OCI-LY3 (cell line): ENCODE data around the gene TEX19.

Experiments
- EZH2phosphoT487 ChIP-seq: fragments of 200-600 bp; shearing (Covaris generic); IDR thresholded peaks from 2 replicates; pipeline ENCODE4 v1.6.1; 2018; ENCODE audit warnings: antibody characterized with exemption, mixed run types, low read depth
- TF ChIP-seq, protein P1 (sequence below): fragments of 200-600, 300-600 bp; sonication (generic); IDR thresholded peaks from 2 replicates; pipeline ENCODE4 v1.5.1; 2014; ENCODE audit warnings: antibody characterized with exemption, low read length, low read depth

DNA sequence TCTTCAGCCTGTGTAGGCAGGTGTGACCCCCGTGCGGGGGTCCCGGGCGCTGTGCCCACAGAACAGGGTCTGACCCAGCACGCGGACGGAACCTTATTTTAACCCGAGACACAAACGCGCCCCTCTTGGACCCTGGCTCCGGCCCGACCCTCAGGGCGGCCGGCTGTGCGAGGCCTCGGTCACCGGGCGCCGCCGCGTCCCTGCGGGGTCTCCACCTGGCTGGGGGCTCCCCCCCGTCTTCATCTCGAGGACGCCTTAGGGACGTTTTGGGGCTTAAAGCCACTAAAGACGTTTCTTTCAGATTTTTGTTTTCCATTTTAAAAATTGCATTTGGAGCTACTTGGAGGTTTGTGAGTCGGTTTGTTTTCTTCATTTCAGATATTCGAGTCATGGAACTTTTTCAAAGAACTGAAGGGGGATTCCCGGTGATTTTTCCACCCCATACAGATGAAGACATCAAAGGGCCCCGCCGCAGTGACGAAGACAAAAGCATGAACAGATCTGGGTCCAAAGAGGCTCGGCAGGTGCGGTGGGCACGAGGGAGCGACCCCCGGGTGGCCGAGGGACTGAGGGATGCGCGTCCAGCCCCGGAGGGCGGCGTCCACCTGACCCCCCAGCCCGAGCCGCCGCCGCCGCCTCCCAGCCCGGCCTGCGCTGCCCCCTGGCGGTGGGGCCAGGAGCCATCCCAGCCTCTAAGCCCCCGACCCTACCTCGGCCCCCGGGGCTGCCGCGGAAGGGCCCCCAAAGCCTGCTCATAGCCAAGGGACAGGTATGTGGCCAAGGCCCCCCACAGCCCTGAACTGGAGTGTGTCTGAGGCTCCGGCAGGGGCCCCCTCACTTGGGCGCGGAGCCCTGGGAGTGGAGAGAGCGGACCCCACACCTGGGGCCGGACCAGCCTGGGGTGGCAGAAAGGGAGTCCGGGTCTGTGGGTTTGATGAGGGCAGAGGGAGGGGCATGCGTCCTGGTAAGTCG lies 37.8 kb upstream of the TEX19 start:
- TF ChIP-seq, protein P1, sequence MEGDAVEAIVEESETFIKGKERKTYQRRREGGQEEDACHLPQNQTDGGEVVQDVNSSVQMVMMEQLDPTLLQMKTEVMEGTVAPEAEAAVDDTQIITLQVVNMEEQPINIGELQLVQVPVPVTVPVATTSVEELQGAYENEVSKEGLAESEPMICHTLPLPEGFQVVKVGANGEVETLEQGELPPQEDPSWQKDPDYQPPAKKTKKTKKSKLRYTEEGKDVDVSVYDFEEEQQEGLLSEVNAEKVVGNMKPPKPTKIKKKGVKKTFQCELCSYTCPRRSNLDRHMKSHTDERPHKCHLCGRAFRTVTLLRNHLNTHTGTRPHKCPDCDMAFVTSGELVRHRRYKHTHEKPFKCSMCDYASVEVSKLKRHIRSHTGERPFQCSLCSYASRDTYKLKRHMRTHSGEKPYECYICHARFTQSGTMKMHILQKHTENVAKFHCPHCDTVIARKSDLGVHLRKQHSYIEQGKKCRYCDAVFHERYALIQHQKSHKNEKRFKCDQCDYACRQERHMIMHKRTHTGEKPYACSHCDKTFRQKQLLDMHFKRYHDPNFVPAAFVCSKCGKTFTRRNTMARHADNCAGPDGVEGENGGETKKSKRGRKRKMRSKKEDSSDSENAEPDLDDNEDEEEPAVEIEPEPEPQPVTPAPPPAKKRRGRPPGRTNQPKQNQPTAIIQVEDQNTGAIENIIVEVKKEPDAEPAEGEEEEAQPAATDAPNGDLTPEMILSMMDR, result peak; percentile 88
- no peak for TF ChIP-seq EZH2phosphoT487
